HepG2 (cell line): Measurements from ENCODE around the gene SLC13A3. TPM values are rescaled to one million over a fixed set of nuclear protein-coding genes. Genes with fewer than 3 reads are reported as not detected.

Experiments
- ARNT ChIP-seq: fragments of 450-650 bp; IDR thresholded peaks from 2 replicates; pipeline ENCODE4 v1.6.1; 2017
- CREB1 ChIP-seq, 2 experiments: fragments of 450-650 bp in 1 of 2; IDR thresholded peaks; 2 replicates each; pipeline ENCODE4 v1.6.1; 2016 to 2017; ENCODE audit warnings: control low read depth in 1 of 2, mild to moderate bottlenecking in 1 of 2, missing compliant biosample characterization in 1 of 2, missing genetic modification characterization in 1 of 2
- EZH2 ChIP-seq: conservative IDR thresholded peaks from 2 replicates; pipeline ENCODE4 v1.6.1; 2012; ENCODE audit warnings: mild to moderate bottlenecking, low read depth, low read length, moderate library complexity
- HNRNPLL ChIP-seq: fragments of 200-400 bp; formaldehyde crosslinking; IDR thresholded peaks from 2 replicates; pipeline ENCODE4 v1.6.1; 2017; ENCODE audit warnings: mild to moderate bottlenecking, low read depth, low read length; ENCODE audit not compliant: poor library complexity, severe bottlenecking
- JARID2 ChIP-seq: sonication (generic); formaldehyde crosslinking; IDR thresholded peaks from 2 replicates; pipeline ENCODE4 v1.8.1; 2023; ENCODE audit warnings: missing genetic modification reagents, inconsistent platforms; ENCODE audit not compliant: insufficient replicate concordance
- PCBP1 ChIP-seq: fragments of 200-400 bp; formaldehyde crosslinking; IDR thresholded peaks from 2 replicates; pipeline ENCODE4 v1.6.1; 2017; ENCODE audit warnings: mild to moderate bottlenecking, low read depth, low read length, borderline replicate concordance
- PHF8 ChIP-seq: sonication (generic); formaldehyde crosslinking; IDR thresholded peaks from 2 replicates; pipeline ENCODE4 v1.5.0; 2020; ENCODE audit warnings: missing genetic modification reagents
- ZBTB3 ChIP-seq: sonication (generic); formaldehyde crosslinking; IDR thresholded peaks from 2 replicates; pipeline ENCODE4 v1.4.0; 2020; ENCODE audit warnings: low read depth, mild to moderate bottlenecking, moderate library complexity, missing genetic modification reagents, borderline replicate concordance
- ZBTB38 ChIP-seq: sonication (generic); formaldehyde crosslinking; IDR thresholded peaks from 2 replicates; pipeline ENCODE4 v1.5.1; 2020; ENCODE audit warnings: mild to moderate bottlenecking, missing genetic modification reagents
- ZMAT3 ChIP-seq: sonication (generic); formaldehyde crosslinking; conservative IDR thresholded peaks from 2 replicates; pipeline ENCODE4 v1.7.0; 2021; ENCODE audit warnings: missing genetic modification reagents
- ZNF234 ChIP-seq: sonication (generic); formaldehyde crosslinking; conservative IDR thresholded peaks from 2 replicates; pipeline ENCODE4 v1.5.1; 2020; ENCODE audit warnings: mild to moderate bottlenecking, missing genetic modification reagents
- ZNF24 ChIP-seq: fragments of 450-650 bp; IDR thresholded peaks from 2 replicates; pipeline ENCODE4 v1.6.1; 2017; ENCODE audit warnings: antibody characterized with exemption, mild to moderate bottlenecking
- ZNF556 ChIP-seq: sonication (generic); formaldehyde crosslinking; IDR thresholded peaks from 2 replicates; pipeline ENCODE4 v1.4.0; 2020; ENCODE audit warnings: mild to moderate bottlenecking, missing genetic modification reagents, borderline replicate concordance
- ZNF644 ChIP-seq: IDR thresholded peaks from 2 replicates; pipeline ENCODE4 v1.6.1; 2016; ENCODE audit warnings: low read depth
- ZNF713 ChIP-seq: sonication (generic); formaldehyde crosslinking; IDR thresholded peaks from 2 replicates; pipeline ENCODE4 v1.4.0; 2020; ENCODE audit warnings: mild to moderate bottlenecking, missing genetic modification reagents
- polyA plus RNA-seq, 8 experiments: library from polyadenylated mRNA; depleted of rRNA in 3 of 8; stranded (reverse) in 7 of 8; unstranded in 1 of 8; fragments of >200 nt; fragmentation: Illumina TruSeq in 4 of 8; extraction: Trizol in 4 of 8; gene quantifications; 2 replicates each; pipeline versions ENCODE4 v1.2.1 to v1.2.3, GENCODE V29; 2011 to 2016; ENCODE audit warnings: low read depth in 4 of 8, missing spikeins in 1 of 8, mixed read lengths in 1 of 8; ENCODE audit not compliant: insufficient read depth in 1 of 8
- total RNA-seq, 5 experiments: library from RNA; depleted of rRNA; stranded (reverse); fragments of >200 nt; fragmentation: Illumina TruSeq; extraction: Trizol; gene quantifications; 2 replicates each; pipeline ENCODE4 v1.2.3, GENCODE V29; 2016; ENCODE audit warnings: low read depth in 1 of 5
- TF ChIP-seq, protein P1 (sequence below): sonication (generic); formaldehyde crosslinking; IDR thresholded peaks from 2 replicates; pipeline ENCODE4 v1.4.0; 2020; ENCODE audit warnings: missing genetic modification reagents
- TF ChIP-seq, protein P2 (sequence below): IDR thresholded peaks from 2 replicates; pipeline ENCODE4 v1.4.0; 2020; ENCODE audit warnings: mild to moderate bottlenecking, missing genetic modification reagents

The SLC13A3 gene
- total and polyA plus RNA-seq, 2 of the 13 experiments (the other 11 are each of a cell fraction or from before 2014, with no cell fraction given) = 66.5 to 76.0 TPM

DNA sequence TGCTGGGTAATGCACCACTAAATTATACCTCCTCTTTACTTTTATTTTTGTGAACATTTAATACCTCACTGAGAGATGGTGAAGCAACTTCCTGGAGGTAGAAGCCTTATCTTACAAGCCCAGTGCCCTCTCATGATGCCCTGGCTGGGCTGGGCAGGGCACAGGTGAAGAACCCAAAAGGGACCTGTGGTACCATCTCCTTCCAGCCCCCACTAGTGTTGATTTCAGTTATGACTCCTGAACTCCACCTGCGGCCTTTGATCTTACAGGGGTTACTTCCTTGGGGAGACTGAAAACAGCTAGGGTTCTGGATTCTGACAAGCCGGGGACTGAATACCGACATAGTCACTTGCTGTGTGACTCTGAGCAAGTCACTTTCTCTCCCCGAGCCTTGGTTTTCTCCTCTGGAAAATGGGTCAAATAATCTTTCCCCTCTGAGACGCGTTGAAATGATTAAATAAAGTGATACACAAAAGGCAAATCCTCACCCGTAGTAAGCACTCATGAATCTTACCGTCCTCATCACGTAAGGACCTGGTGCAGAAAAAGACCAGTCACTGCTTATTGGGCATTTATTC lies 1.2 kb downstream of the SLC13A3 start (continued):
- no peak for TF ChIP-seq ZBTB38
- no peak for TF ChIP-seq JARID2 (CRISPR knock-in tag)
- TF ChIP-seq PCBP1 = no peak
- TF ChIP-seq ZNF556 (CRISPR knock-in tag) = no peak
- no peak for TF ChIP-seq CREB1 (IDR thresholded peaks at IDR 0.05)
- peak; percentile 34; the same call in 1 of the 2 replicates for TF ChIP-seq CREB1 (CRISPR knock-in tag; IDR thresholded peaks at IDR 0.05)
- 0 out of 2 replicates have a peak, but pooled peaks have one; percentile 13 for TF ChIP-seq ZNF644 (CRISPR knock-in tag)
- 0 out of 2 replicates have a peak, but pooled peaks have one; percentile 15 for TF ChIP-seq ZBTB3 (CRISPR knock-in tag)
- peak; percentile 21; the same call in 1 of the 2 replicates for TF ChIP-seq PHF8 (CRISPR knock-in tag)
- TF ChIP-seq ZNF234 (CRISPR knock-in tag) = no peak
- TF ChIP-seq, protein P1, sequence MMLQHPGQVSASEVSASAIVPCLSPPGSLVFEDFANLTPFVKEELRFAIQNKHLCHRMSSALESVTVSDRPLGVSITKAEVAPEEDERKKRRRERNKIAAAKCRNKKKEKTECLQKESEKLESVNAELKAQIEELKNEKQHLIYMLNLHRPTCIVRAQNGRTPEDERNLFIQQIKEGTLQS (CRISPR knock-in tag) = no peak; the same call in 1 of the 2 replicates
- no peak for TF ChIP-seq ZNF24
- TF ChIP-seq, protein P2, sequence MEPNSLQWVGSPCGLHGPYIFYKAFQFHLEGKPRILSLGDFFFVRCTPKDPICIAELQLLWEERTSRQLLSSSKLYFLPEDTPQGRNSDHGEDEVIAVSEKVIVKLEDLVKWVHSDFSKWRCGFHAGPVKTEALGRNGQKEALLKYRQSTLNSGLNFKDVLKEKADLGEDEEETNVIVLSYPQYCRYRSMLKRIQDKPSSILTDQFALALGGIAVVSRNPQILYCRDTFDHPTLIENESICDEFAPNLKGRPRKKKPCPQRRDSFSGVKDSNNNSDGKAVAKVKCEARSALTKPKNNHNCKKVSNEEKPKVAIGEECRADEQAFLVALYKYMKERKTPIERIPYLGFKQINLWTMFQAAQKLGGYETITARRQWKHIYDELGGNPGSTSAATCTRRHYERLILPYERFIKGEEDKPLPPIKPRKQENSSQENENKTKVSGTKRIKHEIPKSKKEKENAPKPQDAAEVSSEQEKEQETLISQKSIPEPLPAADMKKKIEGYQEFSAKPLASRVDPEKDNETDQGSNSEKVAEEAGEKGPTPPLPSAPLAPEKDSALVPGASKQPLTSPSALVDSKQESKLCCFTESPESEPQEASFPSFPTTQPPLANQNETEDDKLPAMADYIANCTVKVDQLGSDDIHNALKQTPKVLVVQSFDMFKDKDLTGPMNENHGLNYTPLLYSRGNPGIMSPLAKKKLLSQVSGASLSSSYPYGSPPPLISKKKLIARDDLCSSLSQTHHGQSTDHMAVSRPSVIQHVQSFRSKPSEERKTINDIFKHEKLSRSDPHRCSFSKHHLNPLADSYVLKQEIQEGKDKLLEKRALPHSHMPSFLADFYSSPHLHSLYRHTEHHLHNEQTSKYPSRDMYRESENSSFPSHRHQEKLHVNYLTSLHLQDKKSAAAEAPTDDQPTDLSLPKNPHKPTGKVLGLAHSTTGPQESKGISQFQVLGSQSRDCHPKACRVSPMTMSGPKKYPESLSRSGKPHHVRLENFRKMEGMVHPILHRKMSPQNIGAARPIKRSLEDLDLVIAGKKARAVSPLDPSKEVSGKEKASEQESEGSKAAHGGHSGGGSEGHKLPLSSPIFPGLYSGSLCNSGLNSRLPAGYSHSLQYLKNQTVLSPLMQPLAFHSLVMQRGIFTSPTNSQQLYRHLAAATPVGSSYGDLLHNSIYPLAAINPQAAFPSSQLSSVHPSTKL (CRISPR knock-in tag) = peak; percentile 10; the same call in 1 of the 2 replicates
- TF ChIP-seq ZNF713 = no peak
- no peak for TF ChIP-seq ARNT
- no peak for TF ChIP-seq EZH2
- TF ChIP-seq ZMAT3 = no peak
- TF ChIP-seq HNRNPLL = no peak
